Epithelial cell of proximal tubule (primary cell): Measurements from ENCODE around the gene TMEM52B. TPM values are rescaled to one million over a fixed set of nuclear protein-coding genes. Genes with fewer than 3 reads are reported as not detected.

Experiments used
- DNase-seq: peaks from one replicate; pipeline ENCODE4 v3.0.0-alpha.2; 2011; ENCODE audit warnings: low read depth
- H3K4me3 ChIP-seq: 2 replicates; pipeline ENCODE4 v1.5.1; 2011; ENCODE audit warnings: low read depth, mild to moderate bottlenecking, low read length
- CTCF ChIP-seq: conservative IDR thresholded peaks from 2 replicates; pipeline ENCODE4 v1.5.1; 2012; ENCODE audit warnings: low read depth, mild to moderate bottlenecking, low read length
- total RNA-seq: library from RNA; depleted of rRNA; stranded (reverse); fragments of >200 nt; gene quantifications from 2 replicates; pipeline ENCODE4 v1.2.3, GENCODE V29; 2015

The TMEM52B gene
- total RNA-seq, 1 donor from 2014 or later, result not detected

GRCh38 chr12:10226731-10227130, 47.9 kb downstream of the TMEM52B start:
- no peak for TF ChIP-seq CTCF
- H3K4me3 ChIP-seq, result no peak overlapping the region
- DNase-seq, result no peak

GRCh38 chr12:10227648-10228047, 48.8 kb downstream of the TMEM52B start:
- H3K4me3 ChIP-seq, result no peak overlapping the region
- no peak for DNase-seq
- TF ChIP-seq CTCF, result no peak

- no peak for TF ChIP-seq CTCF
- no peak overlapping the region for H3K4me3 ChIP-seq
- DNase-seq, result no peak
Observed at GRCh38 chr12:10234562-10234961, 55.7 kb downstream of the TMEM52B start.

GRCh38 chr12:10235761-10236631, 57.2 kb downstream of the TMEM52B start:
- peak; percentile 80 for TF ChIP-seq CTCF
- no peak overlapping the region for H3K4me3 ChIP-seq
- no peak for DNase-seq

- no peak for DNase-seq
- no peak for TF ChIP-seq CTCF
- no peak overlapping the region for H3K4me3 ChIP-seq
Observed at GRCh38 chr12:10236720-10237119, 57.9 kb downstream of the TMEM52B start.

- H3K4me3 ChIP-seq, result no peak overlapping the region
- no peak for TF ChIP-seq CTCF
- DNase-seq, result no peak
Observed at GRCh38 chr12:10238526-10238925, 59.7 kb downstream of the TMEM52B start.

GRCh38 chr12:10241290-10241689, 62.5 kb downstream of the TMEM52B start:
- TF ChIP-seq CTCF, result no peak
- no peak for DNase-seq
- H3K4me3 ChIP-seq, result no peak overlapping the region
